Thyroid gland (tissue), 4 donors: ENCODE data around the gene SERPINB5.

Experiments used
- CTCF ChIP-seq, 6 experiments: fragments of 200-600 bp in 3 of 6; fragments of 450-650 bp in 3 of 6; sonication (generic) in 3 of 6; IDR thresholded peaks; one replicate each; pipeline ENCODE4 v1.5.1; 2016 to 2019; ENCODE audit warnings: antibody characterized with exemption in 6 of 6, mild to moderate bottlenecking in 2 of 6, inconsistent platforms in 1 of 6, moderate library complexity in 1 of 6
- POLR2A ChIP-seq, 2 donors: fragments of 450-650 bp; IDR thresholded peaks; one replicate each; pipeline ENCODE4 v1.6.1; 2017; ENCODE audit warnings: antibody characterized with exemption in 2 of 2, mild to moderate bottlenecking in 2 of 2, moderate library complexity in 1 of 2

- TF ChIP-seq POLR2A (IDR thresholded peaks at IDR 0.05): no peak
- TF ChIP-seq CTCF (IDR thresholded peaks at IDR 0.05): no peak
Observed at GRCh38 chr18:63532471-63532870, 55.7 kb downstream of the SERPINB5 start.
